ENCODE measurements around the gene PRSS12.

PRSS12 gene

GRCh38 chr4:118372251-118372650, 19.4 kb upstream of the PRSS12 start:
- no peak for DNase-seq (ENCODE audit: low read depth)
- no peak overlapping the region for H3K4me3 ChIP-seq (ENCODE audit: control insufficient read depth, low read depth, low read length)
- TF ChIP-seq CTCF (IDR thresholded peaks at IDR 0.05; ENCODE audit: control insufficient read depth, insufficient read depth, low read depth, low read length, missing control alignments): no peak

GRCh38 chr4:118369231-118369630, 16.4 kb upstream of the PRSS12 start:
- TF ChIP-seq CTCF (IDR thresholded peaks at IDR 0.05; ENCODE audit: control insufficient read depth, insufficient read depth, low read depth, low read length, missing control alignments): no peak

GRCh38 chr4:118367872-118368271, 15.1 kb upstream of the PRSS12 start:
- no peak overlapping the region for H3K4me3 ChIP-seq (ENCODE audit: control insufficient read depth, low read depth, low read length)
- no peak for TF ChIP-seq CTCF (IDR thresholded peaks at IDR 0.05; ENCODE audit: control insufficient read depth, insufficient read depth, low read depth, low read length, missing control alignments)
- DNase-seq (ENCODE audit: low read depth): no peak

More at GRCh38 chr4:118369231-118369630, 16.4 kb upstream of the PRSS12 start:
- no peak overlapping the region for H3K4me3 ChIP-seq (ENCODE audit: control insufficient read depth, low read depth, low read length)
- no peak for DNase-seq (ENCODE audit: low read depth)

- DNase-seq (ENCODE audit: low read depth): no peak
- TF ChIP-seq CTCF (IDR thresholded peaks at IDR 0.05; ENCODE audit: control insufficient read depth, insufficient read depth, low read depth, low read length, missing control alignments): no peak
- no peak overlapping the region for H3K4me3 ChIP-seq (ENCODE audit: control insufficient read depth, low read depth, low read length)
Observed at GRCh38 chr4:118367361-118367760, 14.6 kb upstream of the PRSS12 start.

- DNase-seq (ENCODE audit: low read depth): no peak
- no peak for TF ChIP-seq CTCF (IDR thresholded peaks at IDR 0.05; ENCODE audit: control insufficient read depth, insufficient read depth, low read depth, low read length, missing control alignments)
- H3K4me3 ChIP-seq (ENCODE audit: control insufficient read depth, low read depth, low read length): no peak overlapping the region
Observed at GRCh38 chr4:118363166-118363565, 10.4 kb upstream of the PRSS12 start.

GRCh38 chr4:118361192-118361591, 8.4 kb upstream of the PRSS12 start:
- no peak for DNase-seq (ENCODE audit: low read depth)
- TF ChIP-seq CTCF (IDR thresholded peaks at IDR 0.05; ENCODE audit: control insufficient read depth, insufficient read depth, low read depth, low read length, missing control alignments): no peak
- no peak overlapping the region for H3K4me3 ChIP-seq (ENCODE audit: control insufficient read depth, low read depth, low read length)

- DNase-seq (ENCODE audit: low read depth): no peak
- H3K4me3 ChIP-seq (ENCODE audit: control insufficient read depth, low read depth, low read length): no peak overlapping the region
Observed at GRCh38 chr4:118360106-118360505, 7.3 kb upstream of the PRSS12 start.

More at GRCh38 chr4:118360106-118360505, 7.3 kb upstream of the PRSS12 start:
- no peak for TF ChIP-seq CTCF (IDR thresholded peaks at IDR 0.05; ENCODE audit: control insufficient read depth, insufficient read depth, low read depth, low read length, missing control alignments)
